GM18858 (cell line): ENCODE results near the gene CTNNA3.
A peak's percentile ranks its signal among the peaks of the same experiment; 100 is the strongest.

Experiments
- ATAC-seq: cut with Tn5 transposase; IDR thresholded peaks from one replicate; pipeline ENCODE4 v1.9.1; 2021; ENCODE audit not compliant: unreplicated experiment

CTNNA3 gene

GRCh38 chr10:67385566-67385965 is 310.4 kb downstream of the CTNNA3 start:
- no peak for ATAC-seq

- peak; percentile 57 for ATAC-seq
Observed at GRCh38 chr10:67385089-67385488, 310.9 kb downstream of the CTNNA3 start.

- ATAC-seq, result no peak
Observed at GRCh38 chr10:67331121-67331910, 364.7 kb downstream of the CTNNA3 start.

GRCh38 chr10:67327626-67328535 is 368.1 kb downstream of the CTNNA3 start:
- no peak for ATAC-seq

- no peak for ATAC-seq
Observed at GRCh38 chr10:67319976-67320375, 376.0 kb downstream of the CTNNA3 start.

GRCh38 chr10:67308912-67309311 is 387.1 kb downstream of the CTNNA3 start:
- peak; percentile 79 for ATAC-seq

- ATAC-seq, result no peak
Observed at GRCh38 chr10:67306588-67307205, 389.3 kb downstream of the CTNNA3 start.

GRCh38 chr10:67302701-67303100 is 393.3 kb downstream of the CTNNA3 start:
- no peak for ATAC-seq

- no peak for ATAC-seq
Observed at GRCh38 chr10:67299761-67300160, 396.2 kb downstream of the CTNNA3 start.

GRCh38 chr10:67297637-67298181 is 398.3 kb downstream of the CTNNA3 start:
- ATAC-seq, result no peak

GRCh38 chr10:67296926-67297325 is 399.1 kb downstream of the CTNNA3 start:
- no peak for ATAC-seq

- no peak for ATAC-seq
Observed at GRCh38 chr10:67288688-67289410, 407.1 kb downstream of the CTNNA3 start.

- no peak for ATAC-seq
Observed at GRCh38 chr10:67284589-67284988, 411.4 kb downstream of the CTNNA3 start.

GRCh38 chr10:67282871-67283270 is 413.1 kb downstream of the CTNNA3 start:
- no peak for ATAC-seq

- no peak for ATAC-seq
Observed at GRCh38 chr10:67280405-67280804, 415.6 kb downstream of the CTNNA3 start.

- no peak for ATAC-seq
Observed at GRCh38 chr10:67277402-67277801, 418.6 kb downstream of the CTNNA3 start.

GRCh38 chr10:67269828-67270227 is 426.2 kb downstream of the CTNNA3 start:
- ATAC-seq, result no peak

GRCh38 chr10:67268146-67268545 is 427.8 kb downstream of the CTNNA3 start:
- ATAC-seq, result no peak

- no peak for ATAC-seq
Observed at GRCh38 chr10:67262675-67263074, 433.3 kb downstream of the CTNNA3 start.

GRCh38 chr10:67261300-67261797 is 434.6 kb downstream of the CTNNA3 start:
- ATAC-seq, result no peak
